Neural crest cell (in vitro differentiated cells): ENCODE data around the gene CDK17. TPM values are rescaled to one million over a fixed set of nuclear protein-coding genes. Genes with fewer than 3 reads are reported as not detected.
"Not testable (repeated sequence)": the region's sequence is repeated elsewhere in the genome, so short reads cannot be mapped to it uniquely, and the experiment has no call there.

ENCODE experiments used
- DNase-seq: peaks from one replicate; pipeline ENCODE4 v3.0.0; 2021; ENCODE audit warnings: low read depth, mixed read lengths, low spot score
- H3K27ac Mint-ChIP-seq: one replicate; pipeline ENCODE4 v1.8.0; 2021; ENCODE audit warnings: mild to moderate bottlenecking, mixed read lengths; ENCODE audit not compliant: unreplicated experiment
- H3K27me3 Mint-ChIP-seq: 2 replicates; pipeline ENCODE4 v1.8.0; 2021; ENCODE audit warnings: low read depth, mild to moderate bottlenecking, mixed read lengths
- H3K36me3 Mint-ChIP-seq: 2 replicates; pipeline ENCODE4 v1.8.0; 2021; ENCODE audit warnings: low read depth, mild to moderate bottlenecking, mixed read lengths
- H3K4me1 Mint-ChIP-seq: 2 replicates; pipeline ENCODE4 v1.8.0; 2021; ENCODE audit warnings: mixed read lengths
- H3K4me3 Mint-ChIP-seq: one replicate; pipeline ENCODE4 v1.8.0; 2021; ENCODE audit warnings: mild to moderate bottlenecking, mixed read lengths
- H3K9me3 Mint-ChIP-seq: 2 replicates; pipeline ENCODE4 v1.8.0; 2021; ENCODE audit warnings: mixed read lengths
- CTCF ChIP-seq: fragments of 200-600 bp; sonication (generic); conservative IDR thresholded peaks from 2 replicates; pipeline ENCODE4 v1.5.0; 2021; ENCODE audit warnings: antibody characterized with exemption, mild to moderate bottlenecking
- total RNA-seq: library from RNA; stranded (reverse); gene quantifications from 2 replicates; pipeline ENCODE4 v1.2.1, GENCODE V29; 2021

Gene CDK17
- total RNA-seq, 1 donor from 2014 or later: 33.4 TPM

- no peak for TF ChIP-seq CTCF
- Mint-ChIP-seq H3K36me3 (no peaks in the 10 kb centered on the region), H3K27ac (no peak overlapping the region), H3K4me1 (no peaks in the 10 kb centered on the region), H3K9me3 (no peaks in the 10 kb centered on the region), H3K4me3 (no peak overlapping the region), H3K27me3 (no peaks in the 10 kb centered on the region)
- DNase-seq: no peak
These were observed 16.0 kb upstream of the CDK17 start for GRCh38 chr12:96416033-96416799.

GRCh38 chr12:96414637-96415036, 14.4 kb upstream of the CDK17 start:
- DNase-seq: no peak
- no peaks in the 10 kb centered on the region for H3K27me3 Mint-ChIP-seq
- no peak for TF ChIP-seq CTCF
- no peak overlapping the region for H3K27ac Mint-ChIP-seq
- H3K36me3 Mint-ChIP-seq: no peaks in the 10 kb centered on the region
- H3K4me3 Mint-ChIP-seq: no peak overlapping the region
- no peaks in the 10 kb centered on the region for H3K9me3 Mint-ChIP-seq
- no peaks in the 10 kb centered on the region for H3K4me1 Mint-ChIP-seq

GRCh38 chr12:96412431-96412830, 12.2 kb upstream of the CDK17 start:
- no peaks in the 10 kb centered on the region for H3K36me3 Mint-ChIP-seq
- H3K4me1 Mint-ChIP-seq: no peaks in the 10 kb centered on the region
- DNase-seq: no peak
- no peak overlapping the region for H3K27ac Mint-ChIP-seq
- no peaks in the 10 kb centered on the region for H3K27me3 Mint-ChIP-seq
- no peaks in the 10 kb centered on the region for H3K9me3 Mint-ChIP-seq
- no peak for TF ChIP-seq CTCF
- no peak overlapping the region for H3K4me3 Mint-ChIP-seq

GRCh38 chr12:96409731-96410130, 9.5 kb upstream of the CDK17 start:
- no peak for TF ChIP-seq CTCF
- H3K4me3 Mint-ChIP-seq: no peak overlapping the region
- no peaks in the 10 kb centered on the region for H3K36me3 Mint-ChIP-seq
- no peaks in the 10 kb centered on the region for H3K9me3 Mint-ChIP-seq
- no peaks in the 10 kb centered on the region for H3K4me1 Mint-ChIP-seq
- H3K27me3 Mint-ChIP-seq: no peaks in the 10 kb centered on the region
- no peak overlapping the region for H3K27ac Mint-ChIP-seq
- DNase-seq: no peak

- no peaks in the 10 kb centered on the region for H3K9me3 Mint-ChIP-seq
- no peaks in the 10 kb centered on the region for H3K27me3 Mint-ChIP-seq
- H3K36me3 Mint-ChIP-seq: no peaks in the 10 kb centered on the region
- no peak overlapping the region for H3K27ac Mint-ChIP-seq
- TF ChIP-seq CTCF: no peak
- no peak overlapping the region for H3K4me3 Mint-ChIP-seq
- no peaks in the 10 kb centered on the region for H3K4me1 Mint-ChIP-seq
- DNase-seq: no peak
These were observed 8.8 kb upstream of the CDK17 start for GRCh38 chr12:96408993-96409392.

GRCh38 chr12:96407429-96408097, 7.3 kb upstream of the CDK17 start:
- H3K36me3 Mint-ChIP-seq, DNase-seq, H3K4me1 Mint-ChIP-seq, H3K4me3 Mint-ChIP-seq, H3K9me3 Mint-ChIP-seq, H3K27me3 Mint-ChIP-seq, H3K27ac Mint-ChIP-seq: not testable (repeated sequence)
